Measurements from ENCODE around the gene SEC14L2. TPM values are rescaled to one million over a fixed set of nuclear protein-coding genes. Genes with fewer than 3 reads are reported as not detected.

Gene SEC14L2
- total and polyA plus RNA-seq, 8 donors: 2.6 to 6.6 (median 3.8) TPM

DNA sequence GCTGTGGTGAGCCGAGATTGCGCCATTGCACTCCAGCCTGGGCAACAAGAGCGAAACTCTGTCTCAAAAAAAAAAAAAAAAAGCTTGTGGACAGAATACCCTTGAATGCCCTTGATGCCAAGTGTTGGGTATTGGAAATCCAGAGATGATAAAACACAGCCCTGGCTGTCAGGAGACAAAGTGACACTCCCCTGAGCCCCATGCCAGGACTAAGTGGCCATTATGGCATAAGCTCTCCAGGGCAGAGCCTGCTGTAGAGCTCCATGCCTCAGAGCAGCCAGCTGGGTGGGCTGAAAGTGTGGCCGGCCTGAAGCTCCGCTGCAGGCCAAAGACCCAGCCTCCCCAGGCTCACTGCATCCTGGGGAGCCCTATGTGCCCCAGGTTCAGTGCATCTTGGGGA lies 14.5 kb upstream of the SEC14L2 start:
- WGBS, 2 donors: 91% methylated on average over 4 to 5 of the region's 5 CpGs
- H3K9me3 ChIP-seq: no peaks in the 10 kb centered on the region
- H3K27me3 ChIP-seq: no peaks in the 10 kb centered on the region
- TF ChIP-seq, protein P1, sequence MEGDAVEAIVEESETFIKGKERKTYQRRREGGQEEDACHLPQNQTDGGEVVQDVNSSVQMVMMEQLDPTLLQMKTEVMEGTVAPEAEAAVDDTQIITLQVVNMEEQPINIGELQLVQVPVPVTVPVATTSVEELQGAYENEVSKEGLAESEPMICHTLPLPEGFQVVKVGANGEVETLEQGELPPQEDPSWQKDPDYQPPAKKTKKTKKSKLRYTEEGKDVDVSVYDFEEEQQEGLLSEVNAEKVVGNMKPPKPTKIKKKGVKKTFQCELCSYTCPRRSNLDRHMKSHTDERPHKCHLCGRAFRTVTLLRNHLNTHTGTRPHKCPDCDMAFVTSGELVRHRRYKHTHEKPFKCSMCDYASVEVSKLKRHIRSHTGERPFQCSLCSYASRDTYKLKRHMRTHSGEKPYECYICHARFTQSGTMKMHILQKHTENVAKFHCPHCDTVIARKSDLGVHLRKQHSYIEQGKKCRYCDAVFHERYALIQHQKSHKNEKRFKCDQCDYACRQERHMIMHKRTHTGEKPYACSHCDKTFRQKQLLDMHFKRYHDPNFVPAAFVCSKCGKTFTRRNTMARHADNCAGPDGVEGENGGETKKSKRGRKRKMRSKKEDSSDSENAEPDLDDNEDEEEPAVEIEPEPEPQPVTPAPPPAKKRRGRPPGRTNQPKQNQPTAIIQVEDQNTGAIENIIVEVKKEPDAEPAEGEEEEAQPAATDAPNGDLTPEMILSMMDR (IDR thresholded peaks at IDR 0.05): no peak
- no peak overlapping the region for H3K27ac ChIP-seq
- no peaks in the 10 kb centered on the region for H3K36me3 ChIP-seq
- H3K4me3 ChIP-seq: no peak overlapping the region
- H3K4me1 ChIP-seq: peaks cover 0 to 6% (median 0%) of the 10 kb centered on the region in 3 donors
- no peak for FAIRE-seq
- intact Hi-C loops (cut with DNase I): loop anchor here in 1 of 3 donors (5.0 kb wide), 1 partner anchor 95 kb away; the partner anchor contains the start of gene CASTOR1
- DNase-seq: no peak
- ATAC-seq: no peak

DNA sequence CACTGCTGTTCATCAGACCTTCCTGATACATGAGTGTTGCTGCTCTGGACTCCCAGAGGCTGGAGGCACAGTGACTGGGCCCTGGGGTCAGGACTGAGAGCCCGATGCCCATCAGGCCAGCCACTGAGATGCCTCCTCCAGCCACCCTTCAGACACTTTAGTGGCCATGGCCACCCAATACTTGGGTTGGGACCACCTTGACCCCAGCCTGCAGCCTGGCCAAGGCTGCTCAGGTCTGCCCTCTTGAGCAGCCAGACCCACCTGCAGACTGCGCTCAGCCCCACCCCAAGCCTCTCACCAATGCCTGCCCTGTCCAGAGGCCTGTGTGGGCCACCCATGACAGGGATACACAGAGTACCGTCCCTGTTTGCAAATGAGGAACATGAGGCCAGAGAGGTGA lies 13.8 kb upstream of the SEC14L2 start:
- FAIRE-seq (no peak), ATAC-seq (no peak), DNase-seq (no peak)
- Histone ChIP-seq H3K27me3 (no peaks in the 10 kb centered on the region), H3K27ac (no peak overlapping the region), H3K4me1 (peaks cover 0 to 6% (median 0%) of the 10 kb centered on the region in 3 donors), H3K4me3 (no peak overlapping the region), H3K9me3 (no peaks in the 10 kb centered on the region), H3K36me3 (no peaks in the 10 kb centered on the region)
- TF ChIP-seq, protein P1 (IDR thresholded peaks at IDR 0.05): no peak
- 65 to 97% methylated on average over 3 of the region's 3 CpGs for WGBS, 2 donors
- intact Hi-C loops (cut with DNase I): loop anchor here in 1 of 3 donors (5.0 kb wide), 1 partner anchor 96 kb away; the partner anchor contains the start of gene CASTOR1

DNA sequence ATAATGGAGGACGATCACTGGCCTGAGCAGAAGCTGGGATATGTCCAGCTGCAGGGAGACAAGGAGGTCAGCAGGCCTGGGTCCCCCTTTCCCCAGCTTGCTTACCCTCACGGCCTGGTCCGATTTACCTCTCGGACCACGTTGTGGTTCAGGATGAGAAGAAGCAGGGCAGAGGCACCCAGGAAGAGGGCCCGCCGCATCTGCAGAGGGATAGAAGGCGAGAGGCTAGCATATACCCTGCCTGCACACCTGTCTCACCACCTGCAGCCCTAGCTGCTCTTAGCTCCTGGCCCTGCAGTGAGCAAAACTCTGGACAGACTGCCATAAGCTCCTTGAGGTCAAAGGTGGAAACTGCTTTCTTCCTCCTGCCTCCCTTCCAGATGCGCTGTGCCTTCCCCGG lies 10.9 kb upstream of the SEC14L2 start:
- no peak for FAIRE-seq
- no peaks in the 10 kb centered on the region for H3K36me3 ChIP-seq
- WGBS, 2 donors: 91 to 93% methylated on average over 10 of the region's 10 CpGs
- peaks cover 0 to 6% (median 0%) of the 10 kb centered on the region in 3 donors for H3K4me1 ChIP-seq
- no peak overlapping the region for H3K4me3 ChIP-seq
- no peak for ATAC-seq
- no peak overlapping the region for H3K27ac ChIP-seq
- H3K9me3 ChIP-seq: no peaks in the 10 kb centered on the region
- H3K27me3 ChIP-seq: no peaks in the 10 kb centered on the region
- TF ChIP-seq, protein P1 (IDR thresholded peaks at IDR 0.05): no peak
- intact Hi-C loops (cut with DNase I): loop anchor here in 2 of 3 donors (5.0 kb wide), 3 partner anchors 99 to 274 kb away; partner anchors contain the start of gene CASTOR1 (in 1 of the 2)
- peak in 1 of 6 donors; percentile 44 for DNase-seq

DNA sequence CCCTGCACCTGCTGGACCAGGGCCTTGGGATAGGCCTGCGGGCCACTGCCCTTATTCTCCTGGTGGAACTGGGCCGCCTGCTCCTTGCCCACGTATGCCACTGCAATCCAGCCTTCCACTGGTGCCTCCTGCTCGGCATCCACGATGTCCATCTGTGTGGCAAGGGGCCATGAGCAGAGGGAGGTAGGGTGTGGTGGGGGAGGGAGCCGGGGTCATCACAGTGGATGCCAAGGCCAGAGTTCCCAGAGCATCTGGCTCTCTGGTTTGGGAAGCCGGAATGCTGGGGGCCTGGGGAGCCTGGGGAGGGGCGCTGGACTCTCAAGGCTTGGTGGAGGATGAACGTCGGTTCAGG lies 10.2 kb upstream of the SEC14L2 start:
- H3K27me3 ChIP-seq: no peaks in the 10 kb centered on the region
- no peaks in the 10 kb centered on the region for H3K36me3 ChIP-seq
- TF ChIP-seq, protein P1 (IDR thresholded peaks at IDR 0.05): no peak
- H3K27ac ChIP-seq: peak overlapping the region in 1 of 4 donors; percentile 41
- peak in 2 of 6 donors; percentile 25 to 55 for DNase-seq
- H3K4me3 ChIP-seq: peak overlapping the region; percentile 43 to 63 (median 58)
- intact Hi-C loops (cut with DNase I): loop anchor here in 2 of 3 donors (5.0 kb wide), 3 partner anchors 99 to 274 kb away; partner anchors contain the start of gene CASTOR1 (in 1 of the 2)
- peaks cover 0 to 6% (median 0%) of the 10 kb centered on the region in 3 donors for H3K4me1 ChIP-seq
- WGBS, 2 donors: 17 to 20% methylated on average over 9 to 10 of the region's 10 CpGs
- H3K9me3 ChIP-seq: no peaks in the 10 kb centered on the region
- FAIRE-seq: no peak
- ATAC-seq: no peak
